Erythroblast (primary cell): ENCODE results near the gene RALGDS.
"Not testable (repeated sequence)": the region's sequence is repeated elsewhere in the genome, so short reads cannot be mapped to it uniquely, and the experiment has no call there.

Source experiments
- DNase-seq, 2 experiments: peaks; one replicate each; lab custom pipeline; 2025; lab: John Stamatoyannopoulos, UW
- GATA1 ChIP-seq: IDR thresholded peaks from 2 replicates; pipeline ENCODE4 v1.6.1; 2011; ENCODE audit warnings: low read depth, mild to moderate bottlenecking, control low read depth, low read length, moderate library complexity
- POLR2A ChIP-seq: IDR thresholded peaks from 2 replicates; pipeline ENCODE4 v1.6.1; 2011; ENCODE audit warnings: mild to moderate bottlenecking, low read length

The RALGDS gene

DNA sequence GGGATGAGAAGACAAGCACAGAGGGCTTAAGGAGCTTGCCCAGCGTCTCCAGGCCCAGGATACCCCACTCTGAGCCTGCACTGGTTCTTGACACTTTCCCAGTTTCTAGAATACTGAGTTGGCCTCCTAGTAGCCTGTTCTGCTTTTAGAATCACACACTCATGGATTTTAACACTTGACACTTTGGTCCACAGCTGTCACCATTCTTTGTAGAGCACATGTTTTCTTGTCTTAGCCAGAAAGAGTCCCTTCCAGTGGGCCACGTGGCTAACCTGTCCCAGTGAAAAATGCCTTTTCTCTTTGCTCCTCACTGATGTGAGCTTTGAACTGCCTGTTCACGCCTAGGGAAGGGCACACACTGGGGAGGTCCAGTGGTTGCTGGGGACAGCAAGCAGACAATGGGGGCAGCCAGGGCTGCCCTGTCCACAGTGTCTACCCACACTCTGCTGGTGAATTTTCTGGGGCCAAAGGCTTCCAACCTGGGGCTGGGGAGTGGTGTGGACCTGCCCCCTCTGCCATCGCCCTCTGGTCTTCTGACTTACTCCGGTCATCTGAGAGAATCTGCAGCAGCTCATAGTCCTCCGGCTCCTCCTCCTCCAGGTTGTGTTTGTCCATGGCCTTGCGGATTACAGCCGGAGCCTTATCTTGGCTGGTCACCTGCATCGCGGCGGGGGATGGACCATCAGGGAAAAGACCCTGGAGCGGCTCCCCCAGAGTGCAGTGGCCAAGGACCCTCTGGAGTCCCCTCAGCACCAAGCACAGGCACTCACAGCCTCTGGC is 21.1 kb downstream of the RALGDS start:
- no peak for DNase-seq
- no peak for TF ChIP-seq GATA1
- TF ChIP-seq POLR2A, result no peak

DNA sequence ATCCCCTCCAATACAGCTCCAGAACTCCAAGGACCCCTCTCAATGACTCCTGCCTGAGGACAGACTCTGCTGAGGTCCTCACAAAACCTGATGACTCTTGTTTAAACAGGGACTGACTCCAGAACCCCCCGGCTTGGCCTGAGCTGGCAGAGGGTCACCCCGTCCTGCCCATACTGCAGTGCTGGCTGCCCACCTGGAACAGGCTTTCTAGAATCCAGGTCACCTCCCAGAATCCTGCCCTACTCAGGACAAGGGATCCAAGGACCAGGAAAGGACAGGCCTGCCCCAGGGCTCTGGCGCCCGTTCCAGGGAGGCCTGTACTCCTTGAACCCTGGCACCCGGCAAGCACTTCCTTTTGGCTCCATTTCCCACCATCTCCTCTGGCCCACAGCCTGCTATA is 22.2 kb downstream of the RALGDS start:
- no peak for DNase-seq
- TF ChIP-seq POLR2A, result no peak
- TF ChIP-seq GATA1, result no peak

DNA sequence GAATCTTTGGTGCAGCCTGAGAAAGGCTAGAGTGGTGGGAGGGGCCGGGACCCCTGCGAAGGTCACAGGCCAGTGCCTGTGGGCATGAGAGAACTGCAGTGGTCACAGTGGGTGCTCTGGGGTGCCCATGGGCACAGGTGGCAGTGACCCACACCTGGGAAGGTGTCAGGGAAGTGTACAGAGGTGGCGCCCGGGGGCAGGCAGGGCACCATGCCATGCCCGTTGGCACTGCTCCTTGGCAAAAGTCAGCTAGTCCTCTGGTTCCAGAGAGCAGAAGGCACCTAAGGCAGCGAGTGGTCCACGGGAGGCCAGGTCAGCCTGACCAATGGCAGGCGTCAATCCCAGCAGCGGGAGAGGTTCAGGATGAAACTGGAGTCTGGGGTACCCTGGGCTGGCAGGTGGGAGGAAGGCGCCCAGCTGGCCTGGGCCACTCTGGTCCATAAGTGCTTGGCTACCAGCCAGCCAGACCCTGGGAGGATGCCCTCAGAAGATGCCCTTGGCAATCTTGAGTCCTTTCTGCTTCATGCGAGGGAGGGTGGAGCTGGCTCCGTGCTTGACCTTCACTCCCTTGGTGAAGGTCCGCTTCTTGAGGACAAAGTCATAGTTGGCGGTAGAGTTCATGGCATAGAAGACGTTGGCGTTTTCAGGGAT is 22.8 kb downstream of the RALGDS start:
- TF ChIP-seq GATA1 (no peak), POLR2A (no peak)
- DNase-seq, result no peak

DNA sequence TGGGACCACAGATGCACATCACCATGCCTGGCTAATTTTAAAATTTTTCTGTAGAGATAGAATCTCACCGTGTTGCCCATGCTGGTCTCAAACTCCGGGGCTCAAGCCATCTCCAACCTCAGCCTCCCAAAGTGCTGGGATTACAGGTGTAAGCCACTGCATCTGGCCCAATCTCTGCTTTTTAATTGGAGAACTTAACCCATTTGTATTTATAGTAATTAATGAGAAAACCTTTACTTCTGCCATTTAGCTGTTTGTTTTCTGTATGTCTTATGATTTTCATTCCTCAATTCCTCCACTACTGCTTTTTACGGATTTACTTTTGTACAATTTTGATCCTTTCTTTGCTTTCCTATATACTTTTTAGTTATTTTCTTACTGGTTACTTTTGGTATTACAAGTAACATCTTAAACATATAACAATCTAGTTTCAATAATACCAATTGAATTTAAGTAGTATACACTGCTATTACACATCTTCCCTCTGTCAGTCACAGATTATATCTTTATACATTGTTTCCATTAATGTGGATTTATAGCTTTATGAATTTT is 26.1 kb downstream of the RALGDS start:
- DNase-seq, result no peak
- TF ChIP-seq GATA1, result no peak
- no peak for TF ChIP-seq POLR2A

DNA sequence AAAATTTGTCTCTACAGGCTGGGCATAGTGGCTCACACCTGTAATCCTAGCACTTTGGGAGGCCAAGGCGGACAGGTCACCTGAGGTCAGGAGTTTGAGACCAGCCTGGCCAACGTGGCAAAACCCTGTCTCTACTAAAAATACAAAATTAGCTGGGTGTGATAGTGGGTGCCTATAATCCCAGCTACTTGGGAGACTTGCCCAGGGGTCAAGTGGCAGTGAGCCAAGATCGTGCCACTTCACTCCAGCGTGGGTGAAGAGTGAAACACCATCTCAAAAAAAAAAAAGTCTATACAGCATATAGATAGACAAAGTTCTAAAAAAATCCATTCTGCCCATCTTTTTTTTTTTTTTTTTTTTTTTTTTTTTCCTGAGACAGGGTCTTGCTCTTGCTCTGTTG is 26.7 kb downstream of the RALGDS start:
- DNase-seq, result not testable (repeated sequence)

DNA sequence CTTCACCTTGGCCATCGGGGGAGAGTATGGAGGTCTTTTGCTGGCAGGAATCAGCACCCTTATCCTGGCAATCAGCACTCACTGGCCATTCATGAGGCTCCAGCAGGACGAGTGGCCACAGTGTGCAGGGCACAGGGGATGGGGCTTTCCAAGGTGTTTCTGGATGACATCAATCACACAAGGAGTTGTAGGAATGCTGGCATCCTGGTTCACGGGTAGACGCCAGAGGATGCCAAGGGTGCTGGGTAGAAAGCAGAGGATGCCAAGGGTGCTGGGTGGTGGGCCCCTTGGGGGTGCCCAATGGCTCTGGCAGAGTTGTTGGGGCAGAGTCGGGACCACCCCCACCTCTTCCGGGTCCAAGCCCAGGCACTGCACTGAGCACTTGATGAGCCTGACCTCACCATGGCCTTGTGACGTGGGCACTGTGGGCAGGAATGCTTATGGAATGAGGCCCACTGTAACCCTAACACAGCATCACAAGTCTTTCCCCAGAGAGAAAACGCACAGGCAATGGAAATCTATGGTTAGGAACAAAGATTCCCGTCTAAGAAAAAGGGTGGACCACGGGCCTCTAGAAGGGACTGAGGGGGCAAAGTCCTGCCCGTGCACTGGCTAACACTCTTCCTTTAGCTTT is 30.2 kb downstream of the RALGDS start:
- no peak for DNase-seq
- TF ChIP-seq POLR2A, result no peak
- TF ChIP-seq GATA1, result no peak

DNA sequence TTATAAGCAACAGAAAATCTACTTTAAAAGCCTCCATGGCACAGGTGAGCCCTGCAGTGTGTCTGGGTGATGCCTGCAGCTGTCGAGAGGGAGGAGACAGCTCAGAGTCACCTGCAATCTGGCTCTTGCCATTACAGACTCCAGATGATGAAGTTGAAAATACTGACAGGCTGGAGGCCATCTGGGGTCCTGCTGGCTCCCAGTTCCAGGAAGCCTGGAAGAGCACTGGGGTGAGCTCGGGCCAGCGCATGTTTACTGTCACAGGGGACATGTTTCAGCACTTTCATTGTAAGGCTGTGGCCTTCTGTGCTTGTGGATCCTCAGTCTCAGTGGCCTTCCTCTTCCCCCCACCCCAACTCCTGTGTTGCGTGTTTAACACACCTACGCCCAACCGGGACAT is 30.9 kb downstream of the RALGDS start:
- no peak for TF ChIP-seq POLR2A
- TF ChIP-seq GATA1, result no peak

DNA sequence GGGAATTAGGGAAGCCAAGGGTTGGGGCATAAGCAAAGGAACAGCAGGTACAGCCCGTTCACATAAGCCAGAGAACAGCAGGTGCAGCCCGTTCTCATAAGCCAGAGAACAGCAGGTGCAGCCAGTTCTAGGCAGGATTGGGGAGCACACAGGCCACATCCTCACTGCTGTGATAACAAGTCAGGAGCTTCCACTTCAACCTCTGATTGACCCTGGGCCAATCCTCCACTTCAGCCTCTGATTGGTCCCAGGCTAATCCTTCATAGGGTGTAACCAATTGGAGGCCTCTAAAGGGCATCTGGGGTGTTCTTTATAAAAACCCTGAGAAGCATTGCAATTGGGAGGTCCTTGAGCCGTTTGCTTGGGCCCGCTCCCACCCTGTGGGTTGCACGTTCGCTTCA is 31.8 kb downstream of the RALGDS start:
- no peak for TF ChIP-seq GATA1
- no peak for TF ChIP-seq POLR2A
- DNase-seq, result peak; percentile 20 to 28

More for the DNA sequence above, 30.9 kb downstream of the RALGDS start:
- DNase-seq, result no peak

DNA sequence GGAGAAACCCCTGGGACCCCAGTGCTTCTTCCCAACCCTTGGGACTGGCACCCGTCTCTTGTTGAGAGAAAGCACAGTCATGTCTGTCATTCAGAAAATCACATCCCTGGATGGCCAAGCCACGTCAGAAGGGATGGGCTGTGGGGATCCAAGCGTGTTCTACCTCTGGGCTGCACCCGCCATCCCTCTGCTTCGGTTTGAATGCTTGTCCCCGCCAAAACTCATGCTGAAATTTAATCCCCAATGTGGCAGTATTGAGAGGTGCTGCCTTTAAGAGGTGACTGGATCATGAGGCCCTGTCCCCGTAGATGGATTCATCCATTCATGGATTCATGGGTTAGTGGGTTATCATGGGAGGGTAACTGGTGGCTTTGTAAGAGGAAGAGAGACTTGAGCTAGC is 32.3 kb downstream of the RALGDS start:
- no peak for TF ChIP-seq GATA1
- no peak for DNase-seq

DNA sequence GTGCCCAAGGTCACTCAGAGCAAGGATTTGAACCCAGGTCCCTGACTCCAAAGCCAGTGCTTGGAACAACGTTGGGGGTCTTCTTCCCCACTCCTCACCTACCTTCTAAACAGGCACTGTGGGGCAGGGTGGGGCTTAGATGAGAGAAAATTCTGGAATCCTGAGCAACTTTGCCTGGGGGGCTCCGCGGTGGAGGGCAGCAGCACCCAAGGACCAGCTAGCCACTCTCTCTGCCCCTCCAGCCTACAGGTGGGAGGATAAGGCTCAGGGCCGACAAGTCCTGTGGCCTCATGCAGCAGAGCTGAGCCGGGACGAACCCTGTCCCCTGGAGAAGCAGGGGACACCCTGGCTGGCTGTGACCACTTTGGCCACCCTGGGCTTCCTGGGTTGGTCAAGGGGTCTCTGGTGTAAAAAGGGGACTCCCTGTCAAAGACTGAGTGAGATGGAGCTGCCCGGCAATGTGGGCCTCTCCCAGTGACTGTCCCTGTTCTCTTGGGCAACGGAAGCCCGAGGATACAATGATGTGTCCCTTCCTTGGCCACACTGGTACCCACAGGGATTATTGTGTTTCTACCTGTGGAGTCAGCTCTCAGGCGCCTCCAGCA is 32.8 kb downstream of the RALGDS start:
- TF ChIP-seq GATA1 (no peak), POLR2A (no peak)
- DNase-seq, result no peak

DNA sequence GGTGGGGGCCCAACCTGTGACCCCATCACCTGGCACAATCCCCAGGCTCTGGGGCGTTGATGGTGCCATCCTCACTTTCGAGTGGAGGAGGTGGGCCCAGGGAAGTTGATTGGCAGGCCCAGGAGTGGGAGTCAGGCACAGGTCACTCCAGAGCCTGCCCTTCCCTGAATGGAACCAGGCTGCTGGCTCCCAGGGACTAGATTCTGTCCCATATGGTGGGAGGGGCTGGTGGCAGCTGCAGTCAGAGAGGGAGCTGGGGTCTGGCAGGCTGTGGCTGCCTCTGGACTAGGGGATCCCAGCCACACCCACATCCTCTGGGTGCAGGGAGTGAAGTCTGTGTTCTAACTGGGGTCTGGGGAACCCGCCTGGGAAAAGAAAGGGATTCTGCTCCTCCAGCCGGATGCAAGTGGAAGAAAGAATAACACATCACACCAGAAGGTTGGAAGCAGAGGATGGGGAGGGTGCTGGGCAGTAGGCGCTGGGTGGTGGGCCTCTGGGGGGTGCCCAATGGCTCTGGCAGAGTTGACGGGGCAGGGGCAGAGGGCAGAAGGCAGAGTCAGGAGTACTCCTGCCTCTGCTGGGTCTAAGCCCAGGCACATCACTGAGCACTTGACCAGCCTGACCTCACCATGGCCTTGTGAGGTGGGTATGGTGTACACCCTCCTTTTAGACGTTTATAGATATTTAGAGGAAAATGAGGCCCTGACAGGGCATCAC is 33.5 kb downstream of the RALGDS start:
- DNase-seq, result no peak

DNA sequence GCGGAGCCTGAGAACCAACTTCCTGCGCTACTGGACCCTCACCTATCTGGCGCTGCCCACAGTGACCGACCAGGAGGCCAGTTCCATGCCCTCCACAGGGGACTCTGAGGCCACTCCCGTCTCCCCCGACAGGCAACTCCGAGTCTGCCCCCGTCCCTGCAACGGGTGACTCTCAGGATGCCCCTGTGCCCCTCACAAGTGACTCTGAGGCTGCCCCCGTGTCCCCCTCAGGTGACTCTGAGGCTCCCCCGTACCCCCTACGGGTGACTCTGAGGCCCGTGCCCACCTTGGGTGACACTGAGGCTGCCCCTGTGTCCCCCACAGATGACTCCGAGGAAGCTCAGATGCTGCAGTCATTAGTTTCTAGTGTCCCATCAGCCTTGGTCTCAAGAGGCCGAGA is 34.1 kb downstream of the RALGDS start:
- DNase-seq, result no peak
- TF ChIP-seq POLR2A, result no peak
- TF ChIP-seq GATA1, result no peak

More for the DNA sequence above, 33.5 kb downstream of the RALGDS start:
- no peak for TF ChIP-seq GATA1
- no peak for TF ChIP-seq POLR2A

DNA sequence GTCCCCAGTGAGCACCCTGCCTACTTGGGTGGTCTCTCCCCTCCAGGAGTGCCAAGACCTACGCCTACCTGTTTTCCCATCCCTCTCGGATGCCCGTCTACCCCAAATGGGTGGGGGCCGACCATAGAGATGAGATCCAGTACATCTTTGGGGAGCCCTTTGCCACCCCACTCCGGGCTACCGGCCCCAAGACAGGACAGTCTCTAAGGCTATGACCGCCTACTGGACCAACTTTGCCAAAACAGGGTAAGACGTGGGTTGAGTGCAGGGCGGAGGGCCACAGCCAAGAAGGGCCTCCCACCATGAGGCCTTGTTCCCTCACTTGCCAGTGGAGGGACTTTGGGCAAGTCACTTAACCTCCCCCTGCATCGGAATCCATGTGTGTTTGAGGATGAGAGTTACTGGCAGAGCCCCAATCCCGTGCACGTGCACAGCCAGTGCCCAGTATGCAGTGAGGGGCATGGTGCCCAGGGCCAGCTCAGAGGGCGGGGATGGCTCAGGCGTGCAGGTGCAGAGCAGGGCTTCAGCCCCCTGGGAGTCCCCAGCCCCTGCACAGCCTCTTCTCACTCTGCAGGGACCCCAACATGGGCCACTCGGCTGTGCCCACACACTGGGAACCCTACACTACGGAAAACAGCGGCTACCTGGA is 34.7 kb downstream of the RALGDS start:
- DNase-seq, result not testable (repeated sequence)

DNA sequence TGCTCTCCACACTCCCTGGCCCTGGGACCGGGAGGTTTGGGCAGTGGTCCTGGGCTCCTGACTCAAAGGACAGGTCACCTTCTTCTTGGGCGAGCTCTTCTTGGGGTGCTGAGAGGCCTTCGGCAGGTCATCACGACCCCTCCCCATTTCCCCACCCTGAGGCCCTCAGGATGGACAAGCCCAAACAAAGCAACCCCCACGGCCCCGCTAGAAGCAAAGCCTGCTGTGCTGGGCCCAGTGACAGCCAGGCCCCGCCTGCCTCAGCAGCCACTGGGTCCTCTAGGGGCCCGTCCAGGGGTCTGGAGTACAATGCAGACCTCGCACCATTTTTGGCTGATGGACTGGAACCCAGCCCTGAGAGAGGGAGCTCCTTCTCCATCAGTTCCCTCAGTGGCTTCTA is 37.4 kb downstream of the RALGDS start:
- not testable (repeated sequence) for DNase-seq

DNA sequence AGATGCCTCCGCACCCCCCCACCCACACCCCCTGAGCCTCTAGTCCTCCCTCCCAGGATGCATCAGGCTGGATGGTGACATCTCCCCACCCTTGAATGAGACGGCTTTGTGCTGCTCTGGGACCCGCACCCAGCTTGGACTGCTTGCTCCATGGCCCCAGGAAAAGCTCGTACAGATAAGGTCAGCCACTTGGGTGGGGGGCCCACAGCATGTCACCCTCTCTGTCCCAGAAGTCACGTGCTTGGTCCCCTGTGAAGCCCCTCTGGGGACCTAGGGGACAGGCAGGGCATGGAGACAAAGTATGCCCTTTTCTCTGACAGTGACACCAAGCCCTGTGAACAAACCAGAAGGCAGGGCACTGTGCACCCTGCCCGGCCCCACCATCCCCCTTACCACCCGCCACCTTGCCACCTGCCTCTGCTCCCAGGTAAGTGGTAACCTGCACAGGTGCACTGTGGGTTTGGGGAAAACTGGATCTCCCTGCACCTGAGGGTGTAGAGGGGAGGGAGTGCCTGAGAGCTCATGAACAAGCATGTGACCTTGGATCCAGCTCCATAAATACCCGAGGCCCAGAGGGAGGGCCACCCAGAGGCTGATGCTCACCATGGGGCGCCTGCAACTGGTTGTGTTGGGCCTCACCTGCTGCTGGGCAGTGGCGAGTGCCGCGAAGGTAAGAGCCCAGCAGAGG is 38.9 kb downstream of the RALGDS start:
- not testable (repeated sequence) for DNase-seq

DNA sequence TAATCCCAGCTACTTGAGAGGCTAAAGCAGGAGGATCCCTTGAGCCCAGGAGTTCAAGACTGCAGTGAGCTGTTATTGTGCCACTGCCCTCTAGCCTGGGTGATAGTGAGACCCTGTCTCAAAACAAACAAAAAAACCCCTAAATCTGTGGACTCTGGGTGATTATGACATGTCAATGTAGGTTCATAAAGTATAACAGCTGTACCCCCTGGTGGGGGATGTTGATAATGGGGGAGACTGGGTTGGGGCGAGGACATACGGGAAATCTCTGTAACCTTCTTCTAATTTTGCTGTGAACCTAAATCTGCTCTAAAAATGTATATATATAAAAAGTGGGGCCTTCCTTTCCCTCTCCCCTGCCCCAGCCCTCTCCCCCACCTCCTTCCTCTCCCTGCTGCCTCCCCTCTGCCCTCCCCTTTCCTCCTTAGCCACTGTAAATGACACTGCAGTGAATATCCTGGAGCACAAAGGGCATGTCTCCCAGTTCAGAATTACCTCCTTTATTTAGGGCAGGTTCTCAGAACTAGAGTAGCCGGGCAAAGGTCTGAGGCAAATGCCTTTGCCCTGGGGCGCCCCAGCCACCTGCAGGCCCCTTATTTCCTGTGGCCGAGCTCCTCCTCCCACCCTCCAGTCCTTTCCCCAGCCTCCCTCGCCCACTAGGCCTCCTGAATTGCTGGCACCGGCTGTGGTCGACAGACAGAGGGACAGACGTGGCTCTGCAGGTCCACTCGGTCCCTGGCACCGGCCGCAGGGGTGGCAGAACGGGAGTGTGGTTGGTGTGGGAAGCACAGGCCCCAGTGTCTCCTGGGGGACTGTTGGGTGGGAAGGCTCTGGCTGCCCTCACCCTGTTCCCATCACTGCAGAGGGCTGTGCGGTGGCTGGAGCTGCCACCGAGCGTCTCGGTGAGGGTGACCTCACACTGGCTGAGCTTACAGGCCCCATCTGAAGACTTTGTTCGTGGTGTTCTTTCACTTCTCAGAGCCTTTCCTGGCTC is 40.0 kb downstream of the RALGDS start:
- not testable (repeated sequence) for DNase-seq
